HCT116 (cell line): ENCODE data around the gene FDXR. TPM values are rescaled to one million over a fixed set of nuclear protein-coding genes. Genes with fewer than 3 reads are reported as not detected.

ENCODE experiments used
- ATAC-seq: fragments of 200-7000 bp; cut with Tn5 transposase; 2 replicates; pipeline ENCODE4 v1.9.1; 2020; ENCODE audit warnings: mild to moderate bottlenecking, moderate library complexity
- BruUV-seq: library from RNA; stranded (reverse); fragments of 400-500 nt; replicated peaks from 2 replicates; lab custom pipeline; 2021; lab: Mats Ljungman, UMichigan
- CTCF ChIA-PET: fragments of 300-600 bp; sonication (Branson Sonifier 250); formaldehyde crosslinking; loops from one replicate; lab custom pipeline; 2021; ENCODE audit warnings: antibody characterized with exemption; lab: Charles Lee
- POLR2A ChIA-PET: fragments of 300-600, 350-600 bp; sonication (Branson Sonifier 250); formaldehyde crosslinking; loops from one replicate; lab custom pipeline; 2021; ENCODE audit warnings: antibody characterized with exemption; lab: Charles Lee
- RAD21 ChIA-PET, 2 experiments: fragments of 300-600 bp; sonication (Branson Sonifier 250); formaldehyde crosslinking; loops; one replicate each; lab custom pipeline; 2023; ENCODE audit warnings: low total read pairs in 2 of 2; ENCODE audit not compliant: uncharacterized antibody in 2 of 2, unreplicated experiment in 2 of 2, low non-redundant PET in 1 of 2; lab: Charles Lee
- DNase-seq: peaks from one replicate; pipeline ENCODE4 v3.0.0-alpha.2; 2010; ENCODE audit warnings: low read depth, low spot score
- H2AFZ ChIP-seq: fragments of 200-600 bp; shearing (Covaris generic), sonication (generic); 2 replicates; pipeline ENCODE4 v1.6.1; 2017; ENCODE audit warnings: low read depth, mixed run types, mixed read lengths, antibody characterized with exemption, low read length; ENCODE audit not compliant: poor library complexity, severe bottlenecking
- H3K27ac ChIP-seq: 2 replicates; pipeline ENCODE4 v1.5.1; 2012; ENCODE audit warnings: low read depth, low read length
- H3K27me3 ChIP-seq: fragments of 200-600 bp; sonication (generic); 2 replicates; pipeline ENCODE4 v1.6.1; 2016; ENCODE audit warnings: mixed run types, low read length, mixed read lengths; ENCODE audit not compliant: insufficient read depth
- H3K36me3 ChIP-seq, 2 experiments: fragments of 200-500 bp in 1 of 2; fragments of 200-600 bp in 1 of 2; sonication (Bioruptor generic) in 1 of 2; sonication (generic) in 1 of 2; 2 replicates each; pipeline versions ENCODE4 v1.5.1 to v1.6.1; 2014 to 2016; ENCODE audit warnings: low read length in 2 of 2, inconsistent platforms in 1 of 2, mixed read lengths in 1 of 2, mixed run types in 1 of 2; ENCODE audit not compliant: insufficient read depth in 2 of 2, control insufficient read depth in 1 of 2
- H3K4me1 ChIP-seq, 2 experiments: fragments of 200-600 bp in 1 of 2; sonication (generic) in 1 of 2; 2 replicates each; pipeline versions ENCODE4 v1.5.1 to v1.6.1; 2012 to 2017; ENCODE audit warnings: low read length in 2 of 2, inconsistent platforms in 1 of 2, mild to moderate bottlenecking in 1 of 2, mixed read lengths in 1 of 2, mixed run types in 1 of 2, moderate library complexity in 1 of 2; ENCODE audit not compliant: insufficient read depth in 2 of 2, control insufficient read depth in 1 of 2
- H3K4me2 ChIP-seq: fragments of 200-600 bp; sonication (generic); 2 replicates; pipeline ENCODE4 v1.6.1; 2017; ENCODE audit warnings: mixed run types, low read length, mixed read lengths
- H3K4me3 ChIP-seq, 2 experiments: fragments of 200-600 bp in 1 of 2; sonication (generic) in 1 of 2; replicated peaks in 1 of 2; 2 replicates each; pipeline ENCODE4 v1.5.1; 2011 to 2016; ENCODE audit warnings: low read length in 2 of 2, control low read depth in 1 of 2, low read depth in 1 of 2, mild to moderate bottlenecking in 1 of 2, mixed read lengths in 1 of 2, mixed run types in 1 of 2
- H3K79me2 ChIP-seq: fragments of 200-600 bp; sonication (generic); 2 replicates; pipeline ENCODE4 v1.6.1; 2017; ENCODE audit warnings: mild to moderate bottlenecking, mixed run types, low read length, moderate library complexity, mixed read lengths; ENCODE audit not compliant: insufficient read depth
- H3K9ac ChIP-seq: fragments of 200-600 bp; sonication (generic); 2 replicates; pipeline ENCODE4 v1.6.1; 2016; ENCODE audit warnings: low read length, mixed read lengths
- H3K9me2 ChIP-seq: fragments of 200-600 bp; sonication (generic), shearing (Covaris generic); 2 replicates; pipeline ENCODE4 v1.6.1; 2017; ENCODE audit warnings: mixed run types, mild to moderate bottlenecking, moderate library complexity; ENCODE audit not compliant: insufficient read depth
- H3K9me3 ChIP-seq, 2 experiments: fragments of 200-500 bp in 1 of 2; fragments of 200-600 bp in 1 of 2; sonication (Bioruptor generic) in 1 of 2; sonication (generic) in 1 of 2; 2 replicates each; pipeline ENCODE4 v1.6.1; 2014 to 2017; ENCODE audit warnings: low read length in 2 of 2, mixed read lengths in 2 of 2, inconsistent platforms in 1 of 2, low read depth in 1 of 2, mild to moderate bottlenecking in 1 of 2, mixed run types in 1 of 2, moderate library complexity in 1 of 2; ENCODE audit not compliant: control insufficient read depth in 1 of 2, insufficient read depth in 1 of 2
- H4K20me1 ChIP-seq: fragments of 200-600 bp; sonication (generic), shearing (Covaris generic); 2 replicates; pipeline ENCODE4 v1.6.1; 2017; ENCODE audit warnings: mixed run types, mild to moderate bottlenecking, moderate library complexity; ENCODE audit not compliant: insufficient read depth
- ATF3 ChIP-seq: IDR thresholded peaks from 2 replicates; pipeline ENCODE4 v1.6.1; 2012
- CBX3 ChIP-seq: IDR thresholded peaks from 2 replicates; pipeline ENCODE4 v1.6.1; 2012; ENCODE audit warnings: low read depth
- CEBPB ChIP-seq: IDR thresholded peaks from 2 replicates; pipeline ENCODE4 v1.6.1; 2012; ENCODE audit warnings: low read depth
- ELF1 ChIP-seq: IDR thresholded peaks from 2 replicates; pipeline ENCODE4 v1.6.1; 2012; ENCODE audit warnings: low read depth, borderline replicate concordance
- EZH2 ChIP-seq: fragments of 200-600 bp; sonication (generic); IDR thresholded peaks from 2 replicates; pipeline ENCODE4 v1.6.1; 2017; ENCODE audit warnings: antibody characterized with exemption, mixed run types
- EZH2phosphoT487 ChIP-seq: fragments of 200-600 bp; IDR thresholded peaks from 2 replicates; pipeline ENCODE4 v1.6.1; 2018; ENCODE audit warnings: antibody characterized with exemption, borderline replicate concordance
- FOSL1 ChIP-seq: IDR thresholded peaks from 2 replicates; pipeline ENCODE4 v1.6.1; 2012; ENCODE audit warnings: low read depth
- MAX ChIP-seq: IDR thresholded peaks from 2 replicates; pipeline ENCODE4 v1.6.1; 2012
- POLR2A ChIP-seq: IDR thresholded peaks from 2 replicates; pipeline ENCODE4 v1.7.0; 2011; ENCODE audit warnings: borderline replicate concordance; ENCODE audit not compliant: insufficient read depth, insufficient read length; ENCODE audit errors: extremely low read depth
- POLR2AphosphoS5 ChIP-seq: IDR thresholded peaks from 2 replicates; pipeline ENCODE4 v1.6.1; 2011; ENCODE audit warnings: mild to moderate bottlenecking, low read depth, low read length, moderate library complexity
- REST ChIP-seq: IDR thresholded peaks from 2 replicates; pipeline ENCODE4 v1.6.1; 2012; ENCODE audit warnings: low read depth
- SIN3A ChIP-seq: IDR thresholded peaks from 2 replicates; pipeline ENCODE4 v1.6.1; 2012; ENCODE audit warnings: low read depth
- SP1 ChIP-seq: IDR thresholded peaks from 2 replicates; pipeline ENCODE4 v1.6.1; 2012; ENCODE audit warnings: low read depth
- SRF ChIP-seq: IDR thresholded peaks from 2 replicates; pipeline ENCODE4 v1.6.1; 2012; ENCODE audit warnings: low read depth
- TCF7L2 ChIP-seq: IDR thresholded peaks from 2 replicates; pipeline ENCODE4 v1.7.0; 2011; ENCODE audit warnings: borderline replicate concordance, inconsistent platforms; ENCODE audit not compliant: insufficient read depth, insufficient read length; ENCODE audit errors: extremely low read depth
- YY1 ChIP-seq: IDR thresholded peaks from 2 replicates; pipeline ENCODE4 v1.6.1; 2011; ENCODE audit warnings: low read length, low read depth, moderate library complexity, mild to moderate bottlenecking; ENCODE audit not compliant: insufficient replicate concordance; ENCODE audit errors: extremely low read depth
- ZBTB33 ChIP-seq: IDR thresholded peaks from 2 replicates; pipeline ENCODE4 v1.6.1; 2011; ENCODE audit warnings: mild to moderate bottlenecking, low read length, moderate library complexity; ENCODE audit not compliant: insufficient replicate concordance; ENCODE audit errors: extremely low read depth
- ZFX ChIP-seq: fragments of 450-650 bp; IDR thresholded peaks from 2 replicates; pipeline ENCODE4 v1.6.1; 2017
- ZNF274 ChIP-seq: fragments of 200-500 bp; sonication (Bioruptor generic); IDR thresholded peaks from 2 replicates; pipeline ENCODE4 v1.6.1; 2014; ENCODE audit warnings: mild to moderate bottlenecking, low read depth, low read length, inconsistent platforms
- intact Hi-C: fragments of 100-400 bp; cut with micrococcal nuclease; formaldehyde crosslinking; loops from 2 replicates; pipeline ENCODE4 v1.10.0; 2022
- total RNA-seq: library from RNA; stranded (reverse); gene quantifications from one replicate; pipeline ENCODE4 v1.2.1, GENCODE V29; 2021; ENCODE audit not compliant: unreplicated experiment

Gene FDXR
- total RNA-seq, 1 experiment from 2014 or later: 98.8 TPM

GRCh38 chr17:74873037-74873873, 461 bp upstream of the FDXR start:
- Histone ChIP-seq H4K20me1 (no peaks in the 10 kb centered on the region), H3K9me3 (no peaks in the 10 kb centered on the region), H2AFZ (no peak overlapping the region), H3K9me2 (no peaks in the 10 kb centered on the region), H3K4me3 (peak overlapping the region; percentile 87 to 96), H3K4me2 (peak overlapping the region; percentile 99), H3K79me2 (peaks cover 12% of the 10 kb centered on the region), H3K9ac (peak overlapping the region; percentile 90), H3K27ac (peak overlapping the region; percentile 94), H3K4me1 (peaks cover 14 to 45% of the 10 kb centered on the region in 2 experiments), H3K27me3 (no peaks in the 10 kb centered on the region), H3K36me3 (no peaks in the 10 kb centered on the region)
- CTCF ChIA-PET: interaction anchor here (0.7 to 3.1 kb wide), 20 partner anchors 8 to 505 kb away, joined by 3 to 40 read pairs (median 5); partner anchors contain the start of genes FADS6, MIF4GD, OTOP2 and RAB37
- TSS peak; percentile 97 for BruUV-seq
- POLR2A ChIA-PET: interaction anchor here (0.5 to 2.3 kb wide), 39 partner anchors 9 to 398 kb away, joined by 3 to 23 read pairs (median 4); partner anchors contain the start of genes ARMC7, FADS6, GRIN2C and JPT1
- RAD21 ChIA-PET: interaction anchor here (0.6 to 2.3 kb wide), 5 partner anchors 8 to 506 kb away, joined by 3 to 11 read pairs (median 4); partner anchors contain the start of gene MRPL58 (in 1 of the 2)
- TF ChIP-seq CEBPB (no peak; the same call in 1 of the 2 replicates), ATF3 (no peak), CBX3 (no peak), POLR2AphosphoS5 (peak; percentile 97), TCF7L2 (peak; percentile 20), REST (no peak), ZFX (no peak), YY1 (no peak), SRF (peak; percentile 96), ZNF274 (no peak), FOSL1 (no peak), MAX (peak; percentile 87; the same call in 1 of the 2 replicates), SIN3A (no peak; the same call in 1 of the 2 replicates), ELF1 (peak; percentile 98; the same call in 1 of the 2 replicates), ZBTB33 (peak; percentile 19), EZH2phosphoT487 (no peak), POLR2A (peak; percentile 93), SP1 (peak; percentile 100), EZH2 (no peak)
- intact Hi-C loops: loop anchor here (5.0 kb wide), 3 partner anchors 84 to 159 kb away; partner anchors contain the start of gene NAT9
- peak; percentile 87 for ATAC-seq
- DNase-seq: peak; percentile 100
